Femur (tissue), 1 donor: ENCODE data around the gene DDX56.
"Not testable (repeated sequence)": the region's sequence is repeated elsewhere in the genome, so short reads cannot be mapped to it uniquely, and the experiment has no call there.

Experiments
- DNase-seq: peaks from one replicate; pipeline ENCODE4 v3.0.0-alpha.2; 2017

DDX56 gene

DNA sequence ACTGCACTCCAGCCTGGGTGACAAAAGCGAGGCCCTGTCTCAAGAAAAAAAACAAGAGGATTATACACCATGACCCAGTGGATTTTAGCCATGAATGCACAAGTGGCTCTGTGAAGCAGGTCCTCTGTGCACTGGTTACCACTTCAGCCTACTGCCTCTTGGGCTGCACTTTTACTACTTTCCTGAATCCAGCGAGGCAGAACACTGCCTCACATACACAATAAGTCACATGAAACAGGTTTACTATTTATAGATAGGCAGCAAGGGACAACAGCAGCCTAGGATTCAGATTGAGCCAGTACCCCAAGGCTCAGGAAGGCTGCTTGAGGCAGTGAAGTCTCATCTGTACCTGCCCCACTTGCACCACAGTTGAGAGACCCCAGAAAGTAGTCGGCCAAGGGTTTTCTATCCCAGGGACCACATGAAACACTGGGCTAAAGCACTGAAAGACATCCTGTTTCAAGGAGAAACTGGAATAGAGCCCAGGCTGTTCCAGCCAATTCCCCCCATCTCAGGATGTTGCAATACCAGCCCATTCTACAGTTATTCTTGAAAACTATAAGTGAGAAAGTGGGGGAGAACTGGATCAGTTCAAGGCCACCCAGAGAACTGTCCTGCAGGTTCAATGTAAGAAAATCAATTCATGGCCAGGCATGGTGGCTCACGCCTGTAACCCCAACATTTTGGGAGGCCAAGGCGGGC, 22.4 kb upstream of the DDX56 start:
- no peak for DNase-seq

- no peak for DNase-seq
Measured at GRCh38 chr7:44590910-44591309, 17.2 kb upstream of the DDX56 start.

- DNase-seq: peak; percentile 59
Measured at GRCh38 chr7:44587843-44588711, 14.4 kb upstream of the DDX56 start.

GRCh38 chr7:44583146-44583865, 9.6 kb upstream of the DDX56 start:
- no peak for DNase-seq

- DNase-seq: peak; percentile 100
Measured at GRCh38 chr7:44581879-44582603, 8.3 kb upstream of the DDX56 start, which contains the start of gene TMED4. TSS of gene TMED4 (minus strand) at chr7:44582231. CDS start at chr7:44582206, 25 bp downstream.

- DNase-seq: no peak
Measured at GRCh38 chr7:44580945-44581878, 7.5 kb upstream of the DDX56 start.

DNA sequence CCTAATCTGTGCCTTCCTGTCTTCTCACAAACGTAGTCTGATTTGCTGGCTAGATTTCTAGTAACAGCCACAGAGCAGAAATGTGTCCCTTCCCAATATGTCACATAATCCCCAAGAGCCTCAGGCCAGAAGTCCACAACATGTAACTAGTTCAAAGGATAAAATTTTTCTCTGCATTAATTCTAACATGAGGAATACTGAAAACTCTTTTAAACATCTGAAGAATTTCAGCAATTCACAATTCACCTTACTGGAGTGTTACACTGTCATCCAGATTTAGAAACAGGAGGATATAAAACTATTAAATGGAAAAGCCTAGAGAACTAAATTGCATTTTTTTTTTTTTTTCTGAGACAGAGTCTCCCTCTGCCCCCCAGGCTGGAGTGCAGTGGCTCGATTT, 2.5 kb upstream of the DDX56 start:
- DNase-seq: no peak

DNA sequence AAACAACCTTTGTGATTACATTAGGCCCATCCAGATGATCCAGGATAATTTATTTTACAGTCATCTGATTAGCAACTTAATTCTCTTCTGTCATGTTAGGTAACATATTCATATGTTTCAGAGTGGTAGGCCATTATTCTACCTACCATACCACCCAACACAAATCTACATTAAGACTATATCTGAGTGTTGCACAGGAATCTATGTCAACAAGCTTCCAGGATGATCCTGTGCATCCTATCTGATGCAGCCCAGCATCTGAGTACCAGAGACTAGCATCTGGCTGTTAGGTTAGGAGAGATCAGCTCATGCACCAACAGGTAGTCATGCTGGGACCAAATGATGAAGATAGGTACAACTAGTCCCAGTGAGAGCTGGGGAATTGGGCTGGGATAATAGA, 1.3 kb upstream of the DDX56 start:
- DNase-seq: no peak

GRCh38 chr7:44574287-44574872, 672 bp upstream of the DDX56 start:
- DNase-seq: no peak

GRCh38 chr7:44572771-44573170, 937 bp downstream of the DDX56 start:
- DNase-seq: no peak

DNA sequence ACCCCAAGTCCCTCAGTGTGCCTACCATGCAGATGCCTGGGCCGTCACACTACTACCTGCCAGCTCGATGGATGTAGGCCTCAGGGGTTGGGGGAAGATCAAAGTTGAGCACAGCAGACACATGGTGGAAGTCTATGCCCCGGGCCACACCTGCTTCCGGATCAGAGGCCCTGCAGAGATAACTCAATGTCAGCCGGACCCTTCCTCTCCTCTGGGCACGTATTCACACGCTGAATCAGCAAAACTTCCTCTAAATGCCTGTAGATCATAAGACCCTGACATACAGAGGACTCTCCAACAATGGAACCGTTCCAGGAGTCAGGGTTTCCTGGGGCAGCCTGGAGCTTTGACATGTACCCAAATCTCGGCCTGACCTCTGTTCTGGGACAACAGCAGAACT, 3.7 kb downstream of the DDX56 start:
- DNase-seq: no peak

DNA sequence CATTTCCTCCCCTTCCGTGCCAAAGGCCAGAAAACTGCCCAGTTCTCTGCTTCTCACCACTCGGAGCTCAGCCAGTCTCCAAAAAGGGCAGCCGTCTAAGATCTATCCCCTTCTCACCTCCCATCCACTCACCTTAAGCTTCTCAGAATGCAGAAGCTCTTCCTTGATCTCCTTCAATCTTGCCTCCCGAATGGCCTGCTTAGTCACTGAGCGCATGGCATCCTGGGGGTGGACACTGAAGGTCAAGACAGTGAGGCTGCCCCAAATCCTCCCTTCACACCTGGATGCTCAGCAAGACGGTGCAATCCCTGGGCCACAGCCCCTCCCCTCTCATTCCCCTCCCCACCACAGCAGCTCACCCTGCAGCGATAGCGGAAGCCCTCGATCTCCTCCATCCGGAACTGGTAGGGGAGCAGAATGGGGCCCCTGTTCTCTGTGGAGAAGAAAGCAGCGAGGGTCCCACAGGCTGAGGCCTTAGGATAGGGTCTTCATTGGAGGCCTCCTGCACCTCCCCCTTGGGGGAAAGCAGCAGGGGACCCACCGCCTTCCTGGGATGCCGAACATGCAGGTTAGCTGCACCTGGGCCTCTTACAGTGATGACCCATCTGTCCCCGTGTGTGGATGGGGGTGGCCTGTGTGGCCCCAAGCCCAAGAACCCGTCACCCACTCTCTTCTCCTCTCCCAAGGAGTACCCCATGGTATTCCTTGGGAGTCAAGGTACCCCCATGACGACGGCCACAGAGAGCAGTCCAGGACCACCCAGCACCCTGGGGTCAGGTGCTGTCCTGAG, 4.7 kb downstream of the DDX56 start:
- no peak for DNase-seq

DNA sequence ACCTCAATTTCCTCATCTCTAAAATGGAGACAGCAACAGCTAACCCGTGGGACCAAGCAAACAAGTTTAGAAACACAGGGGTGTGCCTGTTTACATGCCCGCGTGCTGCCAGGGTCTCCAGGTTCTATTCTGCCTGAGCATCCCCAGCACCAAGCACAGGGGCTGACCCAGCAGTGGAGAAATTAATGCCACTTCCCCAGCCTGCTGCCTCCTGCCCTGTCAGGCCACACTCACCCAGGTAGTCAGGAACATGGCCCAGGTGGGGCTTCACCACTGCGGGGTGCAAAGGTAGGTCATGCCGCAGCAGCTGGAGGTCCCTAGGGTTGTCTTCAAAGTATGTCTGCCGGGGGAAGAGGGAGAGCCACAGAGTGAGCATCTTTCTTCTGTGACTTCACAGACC, 5.8 kb downstream of the DDX56 start:
- DNase-seq: no peak

GRCh38 chr7:44566680-44567079, 7.0 kb downstream of the DDX56 start:
- DNase-seq: no peak

DNA sequence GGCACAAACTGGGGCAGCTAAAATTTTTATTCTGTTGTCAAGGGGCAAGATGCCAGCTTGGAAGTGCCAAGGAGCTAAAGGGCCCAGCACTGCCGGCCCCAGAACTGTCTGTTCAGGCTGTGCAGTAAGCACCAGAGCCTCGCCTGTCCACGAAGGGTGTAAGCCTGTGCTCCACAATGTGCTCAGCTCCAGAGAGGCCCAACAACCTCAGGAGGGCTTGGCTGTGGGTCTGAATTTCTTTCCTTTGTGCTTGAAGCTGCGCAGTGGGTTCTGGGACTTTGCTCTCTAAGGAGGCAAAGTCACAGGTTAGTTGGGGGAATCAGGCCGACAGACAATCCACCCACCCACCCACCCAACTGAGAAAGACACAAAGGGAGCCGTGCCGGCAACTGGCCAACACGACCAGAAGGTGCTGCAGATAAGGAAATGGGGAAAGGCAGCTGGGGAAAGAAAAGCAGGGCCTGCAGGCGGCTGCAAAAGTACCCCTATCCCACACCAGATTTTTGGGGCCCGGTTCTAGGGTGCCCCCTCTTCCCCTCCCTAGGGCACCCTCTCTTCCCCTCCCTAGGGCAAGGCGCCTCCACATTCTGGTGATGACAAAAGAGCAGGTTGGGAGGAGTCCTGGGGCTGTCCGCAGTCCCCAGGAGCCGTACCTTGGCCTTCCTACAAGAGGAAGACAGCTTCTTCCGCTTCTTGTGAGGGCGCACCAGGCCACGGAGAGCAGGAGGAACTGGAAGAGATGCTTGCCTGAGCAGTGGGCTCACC, 7.7 kb downstream of the DDX56 start:
- no peak for DNase-seq

DNA sequence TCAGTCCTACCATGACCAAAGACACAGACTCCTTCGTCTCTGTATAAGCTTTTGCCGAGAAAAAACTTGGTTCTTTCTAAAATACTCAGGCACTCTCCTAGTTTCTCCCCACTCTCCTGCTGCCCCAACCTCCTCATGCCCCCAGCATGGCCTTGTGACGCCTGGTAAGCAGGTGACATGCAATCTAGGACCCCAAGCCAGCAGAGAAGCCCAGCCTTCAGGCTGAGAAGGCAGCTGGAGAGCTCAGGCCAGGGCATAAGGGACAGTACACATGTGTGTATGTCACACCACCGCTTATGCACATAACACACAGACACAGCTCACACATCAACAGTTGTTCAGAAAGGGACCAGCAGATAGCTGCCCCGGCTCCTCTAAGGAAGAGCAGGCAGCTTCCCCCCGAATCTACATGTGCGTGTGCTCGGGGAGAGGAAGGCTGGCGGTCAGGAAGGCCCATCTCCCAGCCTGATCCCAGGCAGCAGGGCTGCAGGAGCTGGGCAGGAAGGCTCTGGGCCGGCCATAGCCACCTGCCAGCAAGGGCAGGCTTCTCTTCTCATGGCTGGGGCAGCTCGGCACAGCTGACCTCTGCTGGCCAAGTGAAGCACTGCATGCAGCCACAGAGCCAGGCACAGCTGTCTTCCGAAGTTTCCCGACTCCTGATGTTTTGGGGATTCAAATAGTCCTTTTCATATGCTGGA, 8.5 kb downstream of the DDX56 start:
- peak; percentile 66 for DNase-seq

DNA sequence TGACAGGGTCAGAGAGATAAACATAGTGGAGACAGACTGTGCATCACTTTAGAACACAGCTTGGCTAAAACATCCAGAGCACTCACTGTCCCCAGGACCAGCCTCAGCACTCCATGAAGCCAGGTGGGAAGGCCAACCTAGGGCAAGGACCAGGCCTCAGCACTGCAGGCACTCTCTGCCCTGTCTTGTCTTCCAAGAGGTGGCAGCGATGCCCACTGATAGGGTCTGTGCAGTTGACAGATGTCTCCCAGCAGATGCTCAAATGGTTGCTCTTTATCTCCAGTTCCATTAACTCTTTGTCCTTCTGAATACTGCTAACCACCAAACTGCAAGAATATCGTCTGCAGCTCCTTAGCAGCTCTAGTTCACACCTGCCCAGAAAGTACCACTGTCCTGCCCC, 9.1 kb downstream of the DDX56 start:
- no peak for DNase-seq

GRCh38 chr7:44563171-44563679, 10.5 kb downstream of the DDX56 start:
- DNase-seq: no peak

GRCh38 chr7:44562622-44562962, 11.1 kb downstream of the DDX56 start:
- not testable (repeated sequence) for DNase-seq
